Mononuclear cell (primary cell): Measurements from ENCODE around the gene DLGAP5. TPM values are rescaled to one million over a fixed set of nuclear protein-coding genes. Genes with fewer than 3 reads are reported as not detected.

Experiments used
- H3K27me3 ChIP-seq: 2 replicates; pipeline ENCODE4 v1.6.0; 2011; ENCODE audit warnings: low read length, control low read depth; ENCODE audit not compliant: insufficient read depth
- H3K4me1 ChIP-seq: 2 replicates; pipeline ENCODE4 v1.5.1; 2011; ENCODE audit warnings: mild to moderate bottlenecking, low read length, control low read depth; ENCODE audit not compliant: insufficient read depth
- H3K4me3 ChIP-seq: 2 replicates; pipeline ENCODE4 v1.5.1; 2011; ENCODE audit warnings: mild to moderate bottlenecking, low read length, moderate library complexity
- H3K9me3 ChIP-seq: 2 replicates; pipeline ENCODE4 v1.5.1; 2011; ENCODE audit warnings: low read depth, mild to moderate bottlenecking, control low read depth, low read length
- total RNA-seq: library from RNA; depleted of rRNA; stranded (reverse); fragments of >200 nt; gene quantifications from one replicate; pipeline ENCODE4 v1.2.3, GENCODE V29; 2012

The DLGAP5 gene
- total RNA-seq, 1 donor, result 0.84 TPM

DNA sequence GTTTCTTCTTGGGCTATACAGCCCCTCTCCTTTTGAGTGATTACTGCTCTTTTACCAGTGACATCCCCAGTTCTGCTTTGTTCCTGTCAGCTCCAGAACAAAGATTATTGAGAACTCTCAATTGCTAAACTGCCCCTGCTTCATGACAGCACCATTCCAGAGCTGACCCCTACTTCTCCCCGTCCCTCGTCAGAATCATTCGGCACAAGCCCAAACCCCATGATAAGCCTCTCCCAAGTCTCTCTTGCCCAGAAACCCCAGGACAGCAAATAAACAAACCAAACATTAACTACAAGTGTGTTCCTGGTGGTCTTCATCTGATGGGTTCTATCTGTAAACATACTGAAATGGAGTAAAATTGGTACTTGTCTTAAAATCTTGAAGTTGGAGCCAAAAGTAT, 9.3 kb upstream of the DLGAP5 start:
- no peaks in the 10 kb centered on the region for H3K27me3 ChIP-seq
- no peaks in the 10 kb centered on the region for H3K9me3 ChIP-seq
- H3K4me1 ChIP-seq, result no peaks in the 10 kb centered on the region
- no peak overlapping the region for H3K4me3 ChIP-seq

- no peaks in the 10 kb centered on the region for H3K9me3 ChIP-seq
- no peaks in the 10 kb centered on the region for H3K27me3 ChIP-seq
- no peak overlapping the region for H3K4me3 ChIP-seq
- H3K4me1 ChIP-seq, result no peaks in the 10 kb centered on the region
Measured at GRCh38 chr14:55198749-55199148, 7.4 kb upstream of the DLGAP5 start.

DNA sequence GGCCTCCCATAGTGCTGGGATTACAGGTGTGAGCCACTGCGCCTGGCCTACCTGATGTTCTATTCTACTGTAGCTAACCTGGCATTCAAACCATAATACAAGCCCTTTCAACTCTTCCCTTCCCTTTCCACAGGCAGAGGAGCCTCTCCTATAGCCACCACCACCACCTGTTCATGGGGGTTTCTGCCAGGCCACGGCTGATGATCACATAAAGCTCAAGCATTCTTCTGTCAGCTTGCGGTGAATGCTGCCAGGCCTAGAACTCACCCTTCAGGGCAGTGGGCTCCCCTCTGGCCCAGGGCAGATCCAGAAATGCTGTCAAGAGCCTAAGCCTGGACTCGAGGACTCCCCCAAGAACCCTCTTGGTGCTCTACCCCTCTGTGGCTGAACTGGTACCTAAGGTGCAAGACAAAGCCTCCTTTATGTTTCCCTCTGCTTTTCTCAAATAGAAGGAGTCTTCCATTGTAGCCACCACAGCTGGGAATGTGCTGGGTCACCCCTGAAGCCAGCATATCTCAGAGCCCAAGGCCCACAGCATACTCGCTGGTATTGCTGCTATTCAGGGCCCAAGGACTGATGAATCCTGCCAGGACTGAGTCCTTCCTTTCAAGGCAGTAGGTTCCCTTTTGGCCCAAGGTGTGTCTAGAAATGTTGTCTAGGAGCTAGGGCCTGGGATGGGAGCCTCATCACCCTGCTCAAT, 3.4 kb upstream of the DLGAP5 start:
- Histone ChIP-seq H3K9me3 (no peaks in the 10 kb centered on the region), H3K4me3 (no peak overlapping the region), H3K27me3 (no peaks in the 10 kb centered on the region), H3K4me1 (peaks cover 17% of the 10 kb centered on the region)

DNA sequence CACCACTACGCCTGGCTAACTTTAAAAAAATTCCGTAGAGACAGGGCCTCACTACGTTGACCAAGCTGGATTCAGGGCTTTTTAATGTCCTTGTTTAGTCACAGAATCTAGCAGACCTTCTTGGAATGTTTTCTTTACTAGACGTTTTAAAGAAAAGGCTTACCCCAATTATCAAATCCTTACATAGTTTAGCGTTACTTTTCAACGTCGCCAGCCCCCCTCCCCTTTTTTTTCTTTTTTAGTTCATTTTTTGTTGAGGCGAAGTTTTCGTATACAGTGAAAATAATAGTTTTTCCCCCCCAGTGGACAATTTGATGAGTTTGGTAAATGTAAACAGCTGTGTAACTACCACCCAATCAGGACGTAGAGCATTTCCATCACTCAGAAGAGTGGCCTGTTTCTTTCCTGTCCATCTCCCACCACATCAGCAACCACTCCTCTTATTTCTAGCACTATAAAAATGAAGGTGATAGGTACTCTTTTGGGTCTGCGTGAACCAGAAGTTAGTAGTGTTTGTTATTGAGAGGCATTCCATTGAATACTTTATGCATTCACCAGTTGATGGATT, 753 bp upstream of the DLGAP5 start:
- H3K4me3 ChIP-seq, result peak overlapping the region; percentile 47
- peaks cover 22% of the 10 kb centered on the region for H3K4me1 ChIP-seq
- no peaks in the 10 kb centered on the region for H3K9me3 ChIP-seq
- no peaks in the 10 kb centered on the region for H3K27me3 ChIP-seq

GRCh38 chr14:55190906-55191202, 531 bp downstream of the DLGAP5 start:
- no peaks in the 10 kb centered on the region for H3K9me3 ChIP-seq
- H3K27me3 ChIP-seq, result no peaks in the 10 kb centered on the region
- H3K4me3 ChIP-seq, result peak overlapping the region; percentile 47
- H3K4me1 ChIP-seq, result peaks cover 22% of the 10 kb centered on the region

- Histone ChIP-seq H3K4me1 (peaks cover 22% of the 10 kb centered on the region), H3K9me3 (no peaks in the 10 kb centered on the region), H3K4me3 (no peak overlapping the region), H3K27me3 (no peaks in the 10 kb centered on the region)
Measured at GRCh38 chr14:55188686-55189295, 2.6 kb downstream of the DLGAP5 start.

- Histone ChIP-seq H3K4me1 (no peaks in the 10 kb centered on the region), H3K27me3 (no peaks in the 10 kb centered on the region), H3K4me3 (no peak overlapping the region), H3K9me3 (no peaks in the 10 kb centered on the region)
Measured at GRCh38 chr14:55180434-55180833, 11.0 kb downstream of the DLGAP5 start.

DNA sequence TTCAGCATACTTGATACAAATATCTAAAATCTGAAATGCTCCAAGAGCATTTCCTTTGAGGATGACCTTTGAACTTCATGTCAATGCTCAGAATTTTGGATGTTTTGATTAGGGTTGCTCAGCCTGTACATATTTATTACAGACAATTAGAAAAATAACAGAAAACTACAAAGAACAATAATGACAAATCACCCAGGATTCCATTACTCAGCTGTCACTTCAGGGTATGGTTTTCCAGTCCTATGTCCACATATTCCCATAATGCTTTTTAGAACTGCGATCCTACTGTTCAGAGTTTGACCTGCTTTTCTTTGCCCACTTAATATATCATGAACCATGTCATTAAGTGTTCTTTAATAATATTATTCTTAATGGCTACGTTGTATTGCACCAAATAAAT, 11.4 kb downstream of the DLGAP5 start:
- H3K9me3 ChIP-seq, result no peaks in the 10 kb centered on the region
- H3K4me1 ChIP-seq, result no peaks in the 10 kb centered on the region
- no peaks in the 10 kb centered on the region for H3K27me3 ChIP-seq
- H3K4me3 ChIP-seq, result no peak overlapping the region

GRCh38 chr14:55170526-55170925, 20.9 kb downstream of the DLGAP5 start:
- Histone ChIP-seq H3K27me3 (no peaks in the 10 kb centered on the region), H3K9me3 (no peaks in the 10 kb centered on the region), H3K4me3 (no peak overlapping the region), H3K4me1 (no peaks in the 10 kb centered on the region)

GRCh38 chr14:55160989-55161388, 30.4 kb downstream of the DLGAP5 start:
- Histone ChIP-seq H3K9me3 (no peaks in the 10 kb centered on the region), H3K4me3 (no peak overlapping the region), H3K4me1 (no peaks in the 10 kb centered on the region), H3K27me3 (no peaks in the 10 kb centered on the region)

- Histone ChIP-seq H3K27me3 (no peaks in the 10 kb centered on the region), H3K4me1 (no peaks in the 10 kb centered on the region), H3K4me3 (no peak overlapping the region), H3K9me3 (no peaks in the 10 kb centered on the region)
Measured at GRCh38 chr14:55158412-55158811, 33.0 kb downstream of the DLGAP5 start.

GRCh38 chr14:55157080-55157479, 34.3 kb downstream of the DLGAP5 start:
- Histone ChIP-seq H3K27me3 (no peaks in the 10 kb centered on the region), H3K4me3 (no peak overlapping the region), H3K9me3 (no peaks in the 10 kb centered on the region), H3K4me1 (no peaks in the 10 kb centered on the region)

- H3K27me3 ChIP-seq, result no peaks in the 10 kb centered on the region
- no peak overlapping the region for H3K4me3 ChIP-seq
- H3K4me1 ChIP-seq, result no peaks in the 10 kb centered on the region
- no peaks in the 10 kb centered on the region for H3K9me3 ChIP-seq
Measured at GRCh38 chr14:55153951-55154350, 37.4 kb downstream of the DLGAP5 start.

DNA sequence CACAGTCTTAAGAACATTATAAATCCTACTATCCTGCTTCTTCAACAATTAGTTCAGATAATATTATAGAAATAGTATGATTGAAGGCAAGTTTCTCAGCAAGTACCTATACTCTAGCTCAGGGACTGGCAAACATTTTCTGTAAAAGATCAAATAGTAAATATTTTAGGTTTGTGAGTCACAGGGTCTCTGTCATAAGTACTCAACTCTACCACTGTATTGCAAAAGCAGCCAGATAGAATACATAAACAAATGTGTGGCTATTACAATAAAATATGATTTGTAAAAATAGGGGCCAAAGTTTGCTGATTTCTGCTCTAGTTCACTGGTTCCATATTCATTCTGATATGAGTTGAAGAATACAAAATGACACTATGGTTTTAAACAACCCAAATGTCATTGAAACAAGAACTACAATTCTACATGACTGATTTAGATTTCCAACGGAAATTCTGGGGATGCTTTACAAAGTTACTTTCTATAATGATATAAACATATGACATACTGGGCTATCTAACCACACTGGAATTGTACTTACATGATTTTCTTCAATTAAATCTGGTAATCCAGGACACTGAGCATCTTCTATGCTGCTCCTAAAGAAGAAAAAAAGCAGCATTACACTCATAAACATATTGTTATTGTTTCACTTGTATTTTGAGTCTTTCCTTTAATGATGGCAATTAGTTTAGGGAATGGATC, 39.2 kb downstream of the DLGAP5 start:
- Histone ChIP-seq H3K27me3 (no peaks in the 10 kb centered on the region), H3K4me3 (no peak overlapping the region), H3K9me3 (no peaks in the 10 kb centered on the region), H3K4me1 (no peaks in the 10 kb centered on the region)

- Histone ChIP-seq H3K27me3 (no peaks in the 10 kb centered on the region), H3K9me3 (no peaks in the 10 kb centered on the region), H3K4me1 (no peaks in the 10 kb centered on the region), H3K4me3 (no peak overlapping the region)
Measured at GRCh38 chr14:55151601-55152000, 39.8 kb downstream of the DLGAP5 start.
